Cardiac atrium fibroblast (primary cell): ENCODE data around the gene RCOR1. TPM values are rescaled to one million over a fixed set of nuclear protein-coding genes. Genes with fewer than 3 reads are reported as not detected.

Experiments used
- total RNA-seq: library from RNA; depleted of rRNA; stranded (reverse); fragments of >200 nt; gene quantifications from 2 replicates; pipeline ENCODE4 v1.2.3, GENCODE V29; 2015

The RCOR1 gene
- 13.7 and 30.9 TPM in 2 replicates for total RNA-seq

GRCh38 chr14:102591944-102592762, at the start of gene RCOR1:
Gene RCOR1, plus strand, starts transcription at chr14:102592649. Its CDS starts 238 bp downstream, at chr14:102592887.

GRCh38 chr14:102776761-102777710, 184.6 kb downstream of the RCOR1 start, which contains the start of gene TRAF3:
Gene TRAF3, plus strand, starts transcription at chr14:102777449. Its CDS starts 92,753 bp downstream, at chr14:102870202.

Other genes with a start within 250 kb of the RCOR1 start
- gene CINP, start 229.8 kb upstream of the RCOR1 start, total RNA-seq: 48.4 and 57.2 TPM in 2 replicates
- gene TECPR2, start 229.7 kb upstream of the RCOR1 start, total RNA-seq: 12.6 and 21.7 TPM in 2 replicates
- gene ANKRD9, start 82.9 kb upstream of the RCOR1 start, total RNA-seq: 1.4 and 7.1 TPM in 2 replicates
- 11.0 and 27.1 TPM in 2 replicates for gene TRAF3, start 184.8 kb downstream of the RCOR1 start, total RNA-seq